GM23338 (cell line): ENCODE results near the gene SIM1. TPM values are rescaled to one million over a fixed set of nuclear protein-coding genes. Genes with fewer than 3 reads are reported as not detected.

Source experiments
- ATAC-seq: fragments of 200-7000 bp; cut with Tn5 transposase; 3 replicates; pipeline ENCODE4 v1.9.1; 2020
- DNase-seq: peaks from one replicate; pipeline ENCODE4 v3.0.0-alpha.2; 2015; ENCODE audit warnings: low spot score
- H2AFZ ChIP-seq: fragments of 200-600 bp; sonication (generic); 2 replicates; pipeline ENCODE4 v1.8.0; 2016; ENCODE audit warnings: antibody characterized with exemption, mild to moderate bottlenecking, moderate library complexity
- H3F3A ChIP-seq: fragments of 200-600 bp; sonication (generic); replicated peaks from 2 replicates; pipeline ENCODE4 v1.8.0; 2017; ENCODE audit warnings: antibody characterized with exemption, mixed run types, low read depth
- H3K27ac ChIP-seq: fragments of 200-600 bp; sonication (generic); 2 replicates; pipeline ENCODE4 v1.6.1; 2016; ENCODE audit warnings: low read depth
- H3K27me3 ChIP-seq: fragments of 200-600 bp; sonication (generic); 2 replicates; pipeline ENCODE4 v1.8.0; 2016; ENCODE audit warnings: mild to moderate bottlenecking, mixed run types, moderate library complexity; ENCODE audit not compliant: insufficient read depth
- H3K36me3 ChIP-seq: fragments of 200-600 bp; sonication (generic); 2 replicates; pipeline ENCODE4 v1.8.0; 2016; ENCODE audit warnings: mild to moderate bottlenecking; ENCODE audit not compliant: insufficient read depth
- H3K4me1 ChIP-seq: fragments of 200-600 bp; sonication (generic); 2 replicates; pipeline ENCODE4 v1.8.0; 2016; ENCODE audit warnings: mild to moderate bottlenecking, moderate library complexity; ENCODE audit not compliant: insufficient read depth
- H3K4me2 ChIP-seq: fragments of 200-600 bp; sonication (generic); 2 replicates; pipeline ENCODE4 v1.7.1; 2017; ENCODE audit warnings: mixed run types
- H3K4me3 ChIP-seq: fragments of 200-600 bp; sonication (generic); 2 replicates; pipeline ENCODE4 v1.6.1; 2016; ENCODE audit warnings: mixed run types
- H3K79me2 ChIP-seq: fragments of 200-600 bp; sonication (generic); replicated peaks from 2 replicates; pipeline ENCODE4 v1.8.0; 2017; ENCODE audit warnings: mild to moderate bottlenecking; ENCODE audit not compliant: insufficient read depth
- H3K9me2 ChIP-seq: fragments of 200-600 bp; sonication (generic); 2 replicates; pipeline ENCODE4 v1.8.0; 2017; ENCODE audit not compliant: insufficient read depth
- H4K20me1 ChIP-seq: fragments of 200-600 bp; sonication (generic); replicated peaks from 2 replicates; pipeline ENCODE4 v1.8.0; 2017; ENCODE audit warnings: mild to moderate bottlenecking; ENCODE audit not compliant: insufficient read depth
- H3K27ac Mint-ChIP-seq: 2 replicates; pipeline ENCODE4 v1.8.0; 2020; ENCODE audit warnings: inconsistent platforms, mild to moderate bottlenecking, moderate library complexity, mixed read lengths
- H3K27me3 Mint-ChIP-seq: 3 replicates; pipeline ENCODE4 v1.8.0; 2022; ENCODE audit warnings: low read depth, mild to moderate bottlenecking, moderate library complexity, mixed read lengths, inconsistent platforms; ENCODE audit not compliant: insufficient read depth, poor library complexity
- H3K36me3 Mint-ChIP-seq: 3 replicates; pipeline ENCODE4 v1.8.0; 2021; ENCODE audit warnings: low read depth, mild to moderate bottlenecking, inconsistent platforms, moderate library complexity, mixed read lengths
- H3K4me1 Mint-ChIP-seq: 3 replicates; pipeline ENCODE4 v1.8.0; 2020; ENCODE audit warnings: mild to moderate bottlenecking, inconsistent platforms, mixed read lengths
- H3K4me3 Mint-ChIP-seq: 3 replicates; pipeline ENCODE4 v1.8.0; 2021; ENCODE audit warnings: moderate library complexity, mild to moderate bottlenecking, inconsistent platforms, mixed read lengths
- H3K9me3 Mint-ChIP-seq: 3 replicates; pipeline ENCODE4 v1.8.0; 2020; ENCODE audit warnings: moderate library complexity, mild to moderate bottlenecking, inconsistent platforms, mixed read lengths
- CREB1 ChIP-seq: fragments of 250-450 bp; sonication (Bioruptor Pico); IDR thresholded peaks from 2 replicates; pipeline ENCODE4 v1.5.0; 2020; ENCODE audit warnings: low read depth, mild to moderate bottlenecking, moderate library complexity
- EZH2 ChIP-seq: fragments of 200-600 bp; sonication (generic); IDR thresholded peaks from one replicate; pipeline ENCODE4 v1.8.0; 2017; ENCODE audit warnings: antibody characterized with exemption, mild to moderate bottlenecking, low read depth; ENCODE audit not compliant: unreplicated experiment
- EZH2phosphoT487 ChIP-seq: fragments of 200-600 bp; sonication (generic); IDR thresholded peaks from one replicate; pipeline ENCODE4 v1.8.1; 2018; ENCODE audit warnings: antibody characterized with exemption; ENCODE audit not compliant: unreplicated experiment
- NANOG ChIP-seq: IDR thresholded peaks from 2 replicates; pipeline ENCODE4 v1.6.1; 2016; ENCODE audit warnings: antibody characterized with exemption, borderline replicate concordance
- POLR2AphosphoS5 ChIP-seq: IDR thresholded peaks from 2 replicates; pipeline ENCODE4 v1.6.1; 2016; ENCODE audit warnings: antibody characterized with exemption, low read depth
- STAT1 ChIP-seq: IDR thresholded peaks from one replicate; pipeline ENCODE4 v1.6.1; 2016; ENCODE audit warnings: antibody characterized with exemption; ENCODE audit not compliant: unreplicated experiment
- ZNF114 ChIP-seq: fragments of 250-450 bp; sonication (Bioruptor Pico); IDR thresholded peaks from 2 replicates; pipeline ENCODE4 v1.5.0; 2020; ENCODE audit warnings: mild to moderate bottlenecking, moderate library complexity
- polyA plus RNA-seq: library from polyadenylated mRNA; unstranded; fragments of >200 nt; fragmentation: Nextera tagmentation; extraction: Ambion mirVana; gene quantifications from 2 replicates; pipeline ENCODE4 v1.2.1, GENCODE V29; 2016
- total RNA-seq: library from RNA; depleted of rRNA; stranded (reverse); fragments of >200 nt; shearing (Covaris generic); gene quantifications from 2 replicates; pipeline ENCODE4 v1.2.3, GENCODE V29; 2014
- TF ChIP-seq, protein P1 (sequence below), 2 experiments: fragments of 200-600 bp in 1 of 2; sonication (generic) in 1 of 2; conservative IDR thresholded peaks; 2 replicates each; pipeline versions ENCODE4 v1.5.1 to v1.6.1; 2016 to 2017; ENCODE audit warnings: antibody characterized with exemption in 2 of 2, low read depth in 2 of 2, mild to moderate bottlenecking in 2 of 2, moderate library complexity in 1 of 2
- TF ChIP-seq, protein P2 (sequence below): IDR thresholded peaks from one replicate; pipeline ENCODE4 v1.6.1; 2018; ENCODE audit warnings: antibody characterized with exemption; ENCODE audit not compliant: unreplicated experiment

Gene SIM1
- total and polyA plus RNA-seq, 2 experiments from 2014 or later = 0.42 to 0.49 TPM

DNA sequence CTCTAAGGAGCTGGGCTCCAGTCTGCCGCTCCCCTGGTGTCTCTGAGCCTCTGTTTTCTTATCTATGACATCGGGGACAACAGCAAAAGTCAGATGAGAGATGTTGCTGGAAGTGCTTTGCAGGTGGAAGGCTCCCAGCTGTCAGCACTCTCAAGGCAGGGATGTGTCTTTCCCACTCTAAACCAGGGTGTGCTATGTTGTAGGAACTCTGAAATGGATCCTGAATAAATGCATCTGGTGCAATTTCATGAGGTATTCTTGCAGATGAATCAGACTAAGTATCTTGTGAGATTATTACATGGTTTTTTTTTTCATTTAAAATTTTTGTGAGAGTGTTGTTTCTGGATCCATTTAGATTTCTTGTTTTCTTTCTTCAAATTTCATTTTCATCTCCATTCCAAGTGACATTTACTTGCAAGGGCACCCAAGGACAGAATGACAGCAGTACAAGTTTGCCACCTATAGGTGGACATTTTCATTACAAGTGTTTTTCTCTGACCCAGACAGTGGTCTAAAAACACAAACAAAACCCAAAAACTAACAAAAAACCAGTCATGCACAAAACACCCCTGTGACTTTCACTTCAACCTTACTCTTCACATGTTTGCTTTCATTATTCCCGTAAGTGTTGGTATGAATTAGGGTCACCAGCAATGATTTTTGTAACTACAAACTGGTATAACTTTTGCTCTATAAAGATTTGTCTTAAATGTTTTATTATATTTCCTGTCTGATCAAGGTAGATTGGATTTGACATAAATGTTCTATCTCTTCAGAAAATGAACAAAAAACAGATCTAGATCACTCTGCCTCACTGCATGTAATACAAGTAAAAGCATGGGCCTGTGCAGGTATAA lies 14.7 kb upstream of the SIM1 start:
- Mint-ChIP-seq H3K27ac (no peak overlapping the region), H3K4me3 (no peak overlapping the region), H3K27me3 (peaks cover 8% of the 10 kb centered on the region), H3K4me1 (no peaks in the 10 kb centered on the region), H3K36me3 (no peaks in the 10 kb centered on the region), H3K9me3 (no peaks in the 10 kb centered on the region)
- TF ChIP-seq POLR2AphosphoS5 (no peak), NANOG (no peak), EZH2phosphoT487 (no peak), ZNF114 (CRISPR knock-in tag) (no peak), CREB1 (CRISPR knock-in tag) (no peak), STAT1 (no peak), EZH2 (no peak)
- TF ChIP-seq, protein P1, sequence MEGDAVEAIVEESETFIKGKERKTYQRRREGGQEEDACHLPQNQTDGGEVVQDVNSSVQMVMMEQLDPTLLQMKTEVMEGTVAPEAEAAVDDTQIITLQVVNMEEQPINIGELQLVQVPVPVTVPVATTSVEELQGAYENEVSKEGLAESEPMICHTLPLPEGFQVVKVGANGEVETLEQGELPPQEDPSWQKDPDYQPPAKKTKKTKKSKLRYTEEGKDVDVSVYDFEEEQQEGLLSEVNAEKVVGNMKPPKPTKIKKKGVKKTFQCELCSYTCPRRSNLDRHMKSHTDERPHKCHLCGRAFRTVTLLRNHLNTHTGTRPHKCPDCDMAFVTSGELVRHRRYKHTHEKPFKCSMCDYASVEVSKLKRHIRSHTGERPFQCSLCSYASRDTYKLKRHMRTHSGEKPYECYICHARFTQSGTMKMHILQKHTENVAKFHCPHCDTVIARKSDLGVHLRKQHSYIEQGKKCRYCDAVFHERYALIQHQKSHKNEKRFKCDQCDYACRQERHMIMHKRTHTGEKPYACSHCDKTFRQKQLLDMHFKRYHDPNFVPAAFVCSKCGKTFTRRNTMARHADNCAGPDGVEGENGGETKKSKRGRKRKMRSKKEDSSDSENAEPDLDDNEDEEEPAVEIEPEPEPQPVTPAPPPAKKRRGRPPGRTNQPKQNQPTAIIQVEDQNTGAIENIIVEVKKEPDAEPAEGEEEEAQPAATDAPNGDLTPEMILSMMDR (conservative IDR thresholded peaks at IDR 0.05; ENCODE audit: low read depth in 2 of 2) = peak; percentile 84 to 92
- TF ChIP-seq, protein P2, sequence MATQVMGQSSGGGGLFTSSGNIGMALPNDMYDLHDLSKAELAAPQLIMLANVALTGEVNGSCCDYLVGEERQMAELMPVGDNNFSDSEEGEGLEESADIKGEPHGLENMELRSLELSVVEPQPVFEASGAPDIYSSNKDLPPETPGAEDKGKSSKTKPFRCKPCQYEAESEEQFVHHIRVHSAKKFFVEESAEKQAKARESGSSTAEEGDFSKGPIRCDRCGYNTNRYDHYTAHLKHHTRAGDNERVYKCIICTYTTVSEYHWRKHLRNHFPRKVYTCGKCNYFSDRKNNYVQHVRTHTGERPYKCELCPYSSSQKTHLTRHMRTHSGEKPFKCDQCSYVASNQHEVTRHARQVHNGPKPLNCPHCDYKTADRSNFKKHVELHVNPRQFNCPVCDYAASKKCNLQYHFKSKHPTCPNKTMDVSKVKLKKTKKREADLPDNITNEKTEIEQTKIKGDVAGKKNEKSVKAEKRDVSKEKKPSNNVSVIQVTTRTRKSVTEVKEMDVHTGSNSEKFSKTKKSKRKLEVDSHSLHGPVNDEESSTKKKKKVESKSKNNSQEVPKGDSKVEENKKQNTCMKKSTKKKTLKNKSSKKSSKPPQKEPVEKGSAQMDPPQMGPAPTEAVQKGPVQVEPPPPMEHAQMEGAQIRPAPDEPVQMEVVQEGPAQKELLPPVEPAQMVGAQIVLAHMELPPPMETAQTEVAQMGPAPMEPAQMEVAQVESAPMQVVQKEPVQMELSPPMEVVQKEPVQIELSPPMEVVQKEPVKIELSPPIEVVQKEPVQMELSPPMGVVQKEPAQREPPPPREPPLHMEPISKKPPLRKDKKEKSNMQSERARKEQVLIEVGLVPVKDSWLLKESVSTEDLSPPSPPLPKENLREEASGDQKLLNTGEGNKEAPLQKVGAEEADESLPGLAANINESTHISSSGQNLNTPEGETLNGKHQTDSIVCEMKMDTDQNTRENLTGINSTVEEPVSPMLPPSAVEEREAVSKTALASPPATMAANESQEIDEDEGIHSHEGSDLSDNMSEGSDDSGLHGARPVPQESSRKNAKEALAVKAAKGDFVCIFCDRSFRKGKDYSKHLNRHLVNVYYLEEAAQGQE = no peak
- Histone ChIP-seq H3K4me2 (no peak overlapping the region), H3K9me2 (no peaks in the 10 kb centered on the region), H3K27ac (no peak overlapping the region), H3K79me2 (no peaks in the 10 kb centered on the region), H3K4me1 (no peaks in the 10 kb centered on the region), H3K36me3 (no peaks in the 10 kb centered on the region), H3F3A (no peaks in the 10 kb centered on the region), H3K27me3 (no peaks in the 10 kb centered on the region), H3K4me3 (no peak overlapping the region), H4K20me1 (no peaks in the 10 kb centered on the region), H2AFZ (no peak overlapping the region)
- ATAC-seq (peak; percentile 74), DNase-seq (peak; percentile 67)
